CD14-positive monocyte (primary cell): ENCODE measurements around the gene KAZN. TPM values are rescaled to one million over a fixed set of nuclear protein-coding genes. Genes with fewer than 3 reads are reported as not detected.

Experiments used
- DNase-seq, 3 donors: peaks; one replicate each; pipeline ENCODE4 v3.0.0-alpha.2; 2011 to 2022
- H2AFZ ChIP-seq: 2 replicates; pipeline ENCODE4 v1.6.0; 2012; ENCODE audit warnings: mild to moderate bottlenecking, low read depth, low read length, inconsistent platforms; ENCODE audit not compliant: insufficient read depth, poor library complexity, severe bottlenecking
- H3K27ac ChIP-seq, 2 donors: 1 replicate in 1 of 2; 2 replicates in 1 of 2; pipeline ENCODE4 v1.5.1; 2012 to 2013; ENCODE audit warnings: low read length in 2 of 2, control low read depth in 1 of 2, inconsistent platforms in 1 of 2, low read depth in 1 of 2, mild to moderate bottlenecking in 1 of 2
- H3K27me3 ChIP-seq, 2 donors: one replicate each; pipeline versions ENCODE4 v1.6.0 to v1.6.1; 2011 to 2013; ENCODE audit warnings: low read length in 2 of 2; ENCODE audit not compliant: control insufficient read depth in 2 of 2, insufficient read depth in 2 of 2
- H3K36me3 ChIP-seq, 2 donors: replicated peaks in 1 of 2; 1 replicate in 1 of 2; 2 replicates in 1 of 2; pipeline versions ENCODE4 v1.5.1 to v1.6.1; 2012 to 2013; ENCODE audit warnings: low read length in 2 of 2, control low read depth in 1 of 2, inconsistent platforms in 1 of 2, mild to moderate bottlenecking in 1 of 2; ENCODE audit not compliant: insufficient read depth in 2 of 2, control insufficient read depth in 1 of 2
- H3K4me1 ChIP-seq, 2 donors: 1 replicate in 1 of 2; 2 replicates in 1 of 2; pipeline versions ENCODE4 v1.5.1 to v1.6.1; 2012 to 2013; ENCODE audit warnings: low read length in 2 of 2, control low read depth in 1 of 2, inconsistent platforms in 1 of 2, mild to moderate bottlenecking in 1 of 2, moderate library complexity in 1 of 2; ENCODE audit not compliant: insufficient read depth in 2 of 2, control insufficient read depth in 1 of 2
- H3K4me2 ChIP-seq: replicated peaks from 2 replicates; pipeline ENCODE3; 2012; ENCODE audit warnings: low read length, moderate library complexity, mild to moderate bottlenecking; ENCODE audit not compliant: poor library complexity, severe bottlenecking; ENCODE audit errors: extremely low read depth
- H3K4me3 ChIP-seq, 3 experiments: fragments of 200-600 bp in 1 of 3; sonication (generic) in 1 of 3; replicated peaks in 1 of 3; 1 replicate in 2 of 3; 2 replicates in 1 of 3; pipeline ENCODE4 v1.5.1; 2011 to 2013; ENCODE audit warnings: low read length in 3 of 3, mild to moderate bottlenecking in 3 of 3, control low read depth in 2 of 3, low read depth in 2 of 3, inconsistent platforms in 1 of 3, moderate library complexity in 1 of 3
- H3K79me2 ChIP-seq: 2 replicates; pipeline ENCODE4 v1.6.0; 2012; ENCODE audit warnings: mild to moderate bottlenecking, control low read depth, inconsistent platforms, low read length, moderate library complexity; ENCODE audit not compliant: insufficient read depth
- H3K9ac ChIP-seq: 2 replicates; pipeline ENCODE4 v1.6.0; 2017; ENCODE audit warnings: low read length, mild to moderate bottlenecking; ENCODE audit not compliant: insufficient read depth, poor library complexity, severe bottlenecking
- H3K9me3 ChIP-seq, 2 donors: replicated peaks in 1 of 2; 1 replicate in 1 of 2; 2 replicates in 1 of 2; pipeline versions ENCODE4 v1.5.1 to v1.6.1; 2012 to 2013; ENCODE audit warnings: low read length in 2 of 2, control low read depth in 1 of 2; ENCODE audit not compliant: control insufficient read depth in 1 of 2, insufficient read depth in 1 of 2
- H4K20me1 ChIP-seq: 2 replicates; pipeline ENCODE4 v1.6.0; 2012; ENCODE audit warnings: mild to moderate bottlenecking, low read length, control low read depth, moderate library complexity; ENCODE audit not compliant: insufficient read depth
- H3K27ac Mint-ChIP-seq, 7 donors: one replicate each; pipeline ENCODE4 v1.8.0; 2020; ENCODE audit warnings: mild to moderate bottlenecking in 7 of 7, mixed read lengths in 7 of 7, moderate library complexity in 6 of 7, inconsistent platforms in 2 of 7
- H3K27me3 Mint-ChIP-seq, 3 donors: one replicate each; pipeline ENCODE4 v1.8.0; 2021 to 2022; ENCODE audit warnings: low read depth in 3 of 3, mild to moderate bottlenecking in 3 of 3, mixed read lengths in 3 of 3, moderate library complexity in 3 of 3, inconsistent platforms in 1 of 3
- H3K36me3 Mint-ChIP-seq, 2 donors: one replicate each; pipeline ENCODE4 v1.8.0; 2020; ENCODE audit warnings: mixed read lengths in 2 of 2, inconsistent platforms in 1 of 2, mild to moderate bottlenecking in 1 of 2
- H3K4me1 Mint-ChIP-seq: one replicate; pipeline ENCODE4 v1.8.0; 2020; ENCODE audit warnings: mild to moderate bottlenecking, mixed read lengths
- H3K4me3 Mint-ChIP-seq, 2 donors: one replicate each; pipeline ENCODE4 v1.8.0; 2020; ENCODE audit warnings: mild to moderate bottlenecking in 2 of 2, mixed read lengths in 2 of 2, moderate library complexity in 1 of 2
- H3K9me3 Mint-ChIP-seq, 7 donors: one replicate each; pipeline ENCODE4 v1.8.0; 2020 to 2022; ENCODE audit warnings: mixed read lengths in 7 of 7, mild to moderate bottlenecking in 6 of 7, moderate library complexity in 6 of 7, inconsistent platforms in 2 of 7
- CTCF ChIP-seq: fragments of 200-600 bp; IDR thresholded peaks from one replicate; pipeline ENCODE4 v1.8.0; 2022; ENCODE audit warnings: antibody characterized with exemption, mild to moderate bottlenecking
- WGBS: methylation state at CpG from one replicate; pipeline ENCODE4 v1.1.5; 2013; ENCODE audit warnings: missing lambda C conversion rate; ENCODE audit not compliant: insufficient coverage; 5-methylcytosine and 5-hydroxymethylcytosine counted together
- intact Hi-C, 2 donors: fragments of 100-400 bp; cut with micrococcal nuclease; formaldehyde crosslinking; loops; one replicate each; pipeline versions ENCODE4 v1.15.0 to v1.15.1; 2023
- polyA plus RNA-seq, 3 donors: library from polyadenylated mRNA; depleted of rRNA in 1 of 3; unstranded in 2 of 3; stranded (reverse) in 1 of 3; fragments of 300-500 nt in 2 of 3; fragments of >200 nt in 1 of 3; fragmentation: Illumina TruSeq in 2 of 3; gene quantifications; 1 replicate in 2 of 3; 2 replicates in 1 of 3; pipeline ENCODE4 v1.2.3, GENCODE V29; 2012 to 2021

Gene KAZN
- polyA plus RNA-seq, 3 donors: not detected

DNA sequence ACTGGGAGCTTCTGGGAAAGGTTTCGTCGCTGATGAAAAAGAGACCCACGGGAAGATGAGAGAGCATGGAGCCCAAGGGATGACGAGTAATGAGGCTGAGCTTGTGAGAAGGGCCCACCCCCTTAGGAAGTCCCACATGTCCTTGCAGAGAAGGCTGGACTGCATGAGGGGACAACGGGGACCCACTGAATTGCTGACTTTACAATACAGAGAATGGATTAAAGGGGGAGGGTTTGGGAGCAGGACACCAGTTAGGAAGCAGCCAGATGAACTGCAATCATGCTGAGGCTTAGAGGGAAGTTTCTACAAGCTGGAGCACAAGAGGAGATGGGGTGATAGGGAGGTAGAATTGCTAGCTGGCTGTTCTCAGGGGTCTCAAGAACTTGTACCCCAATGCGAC is 549.5 kb downstream of the KAZN start:
- TF ChIP-seq CTCF: no peak

GRCh38 chr1:15148475-15148874 is 550.0 kb downstream of the KAZN start:
- H3K4me3 ChIP-seq: no peak overlapping the region
- no peaks in the 10 kb centered on the region for H3K9me3 ChIP-seq
- intact Hi-C loops: no loop called here
- H4K20me1 ChIP-seq: no peaks in the 10 kb centered on the region
- DNase-seq: no peak
- no peak for TF ChIP-seq CTCF
- Mint-ChIP-seq H3K36me3 (no peaks in the 10 kb centered on the region), H3K9me3 (peaks cover 0 to 5% (median 2%) of the 10 kb centered on the region in 7 donors), H3K27me3 (peaks cover 29 to 34% (median 33%) of the 10 kb centered on the region in 3 donors), H3K27ac (no peak overlapping the region), H3K4me3 (no peak overlapping the region), H3K4me1 (peaks cover 25% of the 10 kb centered on the region)
- H3K4me2 ChIP-seq: no peak overlapping the region
- H3K4me1 ChIP-seq: peaks cover 27 to 34% of the 10 kb centered on the region in 2 donors
- no peaks in the 10 kb centered on the region for H3K79me2 ChIP-seq
- H3K27ac ChIP-seq: no peak overlapping the region
- no peak overlapping the region for H3K9ac ChIP-seq
- H3K36me3 ChIP-seq: no peaks in the 10 kb centered on the region
- H2AFZ ChIP-seq: no peak overlapping the region
- H3K27me3 ChIP-seq: peaks cover 4 to 9% of the 10 kb centered on the region in 2 donors
- 83% methylated on average over 5 of the region's 9 CpGs for WGBS

More for the DNA sequence above, 549.5 kb downstream of the KAZN start:
- Histone ChIP-seq H2AFZ (no peak overlapping the region), H4K20me1 (no peaks in the 10 kb centered on the region), H3K9me3 (no peaks in the 10 kb centered on the region), H3K27me3 (peaks cover 4 to 9% of the 10 kb centered on the region in 2 donors), H3K4me1 (peaks cover 26 to 30% of the 10 kb centered on the region in 2 donors), H3K4me3 (no peak overlapping the region), H3K4me2 (no peak overlapping the region), H3K36me3 (no peaks in the 10 kb centered on the region), H3K27ac (no peak overlapping the region), H3K79me2 (no peaks in the 10 kb centered on the region), H3K9ac (no peak overlapping the region)
- peaks cover 26 to 30% (median 30%) of the 10 kb centered on the region in 3 donors for H3K27me3 Mint-ChIP-seq
- intact Hi-C loops: no loop called here
- no peaks in the 10 kb centered on the region for H3K36me3 Mint-ChIP-seq
- H3K9me3 Mint-ChIP-seq: peaks cover 0 to 5% (median 2%) of the 10 kb centered on the region in 7 donors
- 90% methylated on average over 6 of the region's 6 CpGs for WGBS
- H3K4me3 Mint-ChIP-seq: no peak overlapping the region
- no peak overlapping the region for H3K27ac Mint-ChIP-seq
- peaks cover 26% of the 10 kb centered on the region for H3K4me1 Mint-ChIP-seq
- no peak for DNase-seq
